Activated CD4-positive, alpha-beta T cell treated with anti-CD3 and anti-CD28 coated beads, Interleukin-2, amount 50 U/mL, for 48 hours (primary cell): Measurements from ENCODE around the gene CYP46A1.
A peak's percentile ranks its signal among the peaks of the same experiment; 100 is the strongest.

Experiments used
- DNase-seq, 2 experiments: peaks; one replicate each; pipeline ENCODE4 v3.0.0-alpha.2; 2020

The CYP46A1 gene

GRCh38 chr14:99716850-99717681, 33.0 kb downstream of the CYP46A1 start:
- no peak for DNase-seq

GRCh38 chr14:99717682-99718013, 33.5 kb downstream of the CYP46A1 start:
- DNase-seq: no peak

- no peak for DNase-seq
Measured at GRCh38 chr14:99718031-99718810, 34.1 kb downstream of the CYP46A1 start.

- no peak for DNase-seq
Measured at GRCh38 chr14:99718811-99719192, 34.7 kb downstream of the CYP46A1 start.

GRCh38 chr14:99720941-99721791, 37.1 kb downstream of the CYP46A1 start:
- DNase-seq: no peak

GRCh38 chr14:99721792-99722516, 37.9 kb downstream of the CYP46A1 start:
- peak in 1 of 2 experiments; percentile 1 for DNase-seq

GRCh38 chr14:99722741-99723140, 38.6 kb downstream of the CYP46A1 start:
- peak in 1 of 2 experiments; percentile 0 for DNase-seq

- peak in 1 of 2 experiments; percentile 0 for DNase-seq
Measured at GRCh38 chr14:99724196-99724891, 40.2 kb downstream of the CYP46A1 start.

GRCh38 chr14:99724939-99725773, 41.1 kb downstream of the CYP46A1 start:
- peak in 1 of 2 experiments; percentile 1 for DNase-seq

- peak in 1 of 2 experiments; percentile 0 for DNase-seq
Measured at GRCh38 chr14:99725774-99726537, 41.9 kb downstream of the CYP46A1 start.

GRCh38 chr14:99726538-99727095, 42.5 kb downstream of the CYP46A1 start:
- DNase-seq: no peak

GRCh38 chr14:99727096-99727870, 43.2 kb downstream of the CYP46A1 start:
- DNase-seq: peak in 1 of 2 experiments; percentile 0

GRCh38 chr14:99728231-99728920, 44.3 kb downstream of the CYP46A1 start:
- DNase-seq: no peak

GRCh38 chr14:99728981-99729451, 44.9 kb downstream of the CYP46A1 start:
- no peak for DNase-seq

GRCh38 chr14:99729991-99730875, 46.1 kb downstream of the CYP46A1 start:
- DNase-seq: peak; percentile 80 to 85

GRCh38 chr14:99730876-99731546, 46.9 kb downstream of the CYP46A1 start:
- no peak for DNase-seq
